CMK (cell line): Measurements from ENCODE around the gene PALLD.

ENCODE experiments used
- DNase-seq: peaks from one replicate; pipeline ENCODE4 v3.0.0-alpha.2; 2010; ENCODE audit warnings: low read depth

PALLD gene

GRCh38 chr4:168528131-168528949 lies 31.5 kb downstream of the PALLD start:
- DNase-seq, result no peak

DNA sequence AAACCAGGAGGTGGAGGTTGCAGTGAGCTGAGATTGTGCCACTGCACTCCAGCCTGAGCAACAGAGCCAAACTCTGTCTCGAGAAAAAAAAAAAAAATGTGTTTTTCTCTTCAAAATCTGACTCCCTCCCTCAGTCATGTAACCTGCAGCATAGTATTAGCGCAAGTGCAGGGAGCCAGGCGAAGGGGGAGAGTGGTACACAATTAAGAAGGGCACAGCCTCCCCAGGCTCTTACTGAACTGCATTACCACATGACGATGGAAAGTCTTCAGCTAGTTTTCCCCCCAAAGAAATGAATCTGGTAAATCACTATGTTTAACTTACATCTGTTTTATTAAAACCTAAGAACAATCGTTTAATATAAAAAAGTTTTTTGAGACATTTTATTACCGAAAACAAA lies 32.4 kb downstream of the PALLD start:
- no peak for DNase-seq

- DNase-seq, result no peak
Measured at GRCh38 chr4:168531305-168531704, 34.5 kb downstream of the PALLD start.

DNA sequence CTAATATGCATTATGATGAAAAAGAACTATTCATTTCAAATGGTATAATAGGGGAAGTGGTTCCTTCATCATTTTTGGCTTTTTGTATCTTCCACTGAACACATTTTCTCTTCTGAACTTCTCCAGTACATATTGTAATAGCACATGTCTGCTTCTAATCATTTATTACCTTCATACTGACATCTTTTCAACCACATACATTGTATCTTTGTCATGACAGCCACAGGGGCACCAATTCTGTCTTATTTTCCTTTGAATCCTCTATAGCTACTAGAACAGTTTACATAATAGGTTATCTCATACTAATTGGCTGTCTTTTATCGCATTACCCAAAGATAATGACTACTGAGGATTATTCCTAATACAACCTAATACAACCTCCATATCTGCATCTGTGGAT lies 37.7 kb downstream of the PALLD start:
- DNase-seq, result no peak

DNA sequence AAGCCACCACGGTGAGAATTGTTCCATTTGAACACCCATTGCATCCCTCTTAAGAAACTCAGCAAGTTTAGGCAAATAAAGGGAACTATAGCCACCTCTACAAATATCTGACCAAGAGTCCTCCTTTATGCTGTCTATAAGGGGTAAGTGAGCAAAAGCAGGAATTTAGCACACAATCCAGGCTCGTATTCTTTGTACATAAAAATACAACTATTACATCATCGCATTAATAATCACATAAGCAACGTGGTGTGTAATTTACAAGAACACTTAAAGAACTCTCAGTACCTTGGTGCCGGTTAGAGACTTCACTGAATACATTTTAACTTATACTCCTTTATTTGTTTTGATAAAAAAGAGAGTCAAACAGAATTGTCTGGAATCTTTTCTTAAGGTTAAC lies 38.8 kb downstream of the PALLD start:
- DNase-seq, result no peak

- DNase-seq, result no peak
Measured at GRCh38 chr4:168536448-168536847, 39.6 kb downstream of the PALLD start.

DNA sequence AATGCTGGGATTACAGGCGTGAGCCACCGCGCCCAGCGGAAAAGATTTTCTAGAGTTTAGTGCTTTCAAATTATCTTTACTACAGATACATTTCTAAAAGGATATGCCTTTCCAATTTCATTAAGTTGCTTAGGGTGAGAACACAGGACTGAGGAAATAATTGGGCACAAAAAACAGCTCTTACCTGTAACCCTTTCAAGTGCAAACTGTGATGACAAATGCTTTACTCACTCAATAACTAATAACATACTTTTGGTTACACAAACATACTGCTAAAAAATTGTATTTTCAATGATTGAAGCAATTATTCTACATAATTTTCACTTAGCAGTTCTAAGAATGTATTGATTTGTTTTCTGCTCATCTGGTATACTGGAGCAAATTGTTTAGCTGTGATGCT lies 40.2 kb downstream of the PALLD start:
- no peak for DNase-seq

GRCh38 chr4:168537571-168537970 lies 40.7 kb downstream of the PALLD start:
- DNase-seq, result no peak

- DNase-seq, result no peak
Measured at GRCh38 chr4:168538632-168539031, 41.8 kb downstream of the PALLD start.

DNA sequence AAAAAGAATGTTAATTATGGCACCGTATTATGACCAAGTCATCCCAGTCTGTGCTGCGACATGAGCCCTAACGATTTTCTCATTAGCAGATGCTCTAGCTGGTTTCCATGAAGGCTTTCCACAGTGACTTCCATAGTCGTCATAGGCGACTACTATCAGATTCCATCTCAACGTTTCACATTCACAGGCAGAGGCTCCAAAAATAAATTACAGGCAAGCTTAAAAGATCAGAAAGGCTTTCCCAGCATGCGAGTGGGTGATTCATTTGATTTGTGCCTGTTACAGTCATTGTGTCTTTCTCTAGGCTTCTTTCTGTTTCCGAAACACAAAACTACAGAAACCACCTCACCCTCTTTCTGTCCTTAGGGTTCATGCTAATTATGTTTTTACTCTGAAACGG lies 43.2 kb downstream of the PALLD start:
- DNase-seq, result no peak

DNA sequence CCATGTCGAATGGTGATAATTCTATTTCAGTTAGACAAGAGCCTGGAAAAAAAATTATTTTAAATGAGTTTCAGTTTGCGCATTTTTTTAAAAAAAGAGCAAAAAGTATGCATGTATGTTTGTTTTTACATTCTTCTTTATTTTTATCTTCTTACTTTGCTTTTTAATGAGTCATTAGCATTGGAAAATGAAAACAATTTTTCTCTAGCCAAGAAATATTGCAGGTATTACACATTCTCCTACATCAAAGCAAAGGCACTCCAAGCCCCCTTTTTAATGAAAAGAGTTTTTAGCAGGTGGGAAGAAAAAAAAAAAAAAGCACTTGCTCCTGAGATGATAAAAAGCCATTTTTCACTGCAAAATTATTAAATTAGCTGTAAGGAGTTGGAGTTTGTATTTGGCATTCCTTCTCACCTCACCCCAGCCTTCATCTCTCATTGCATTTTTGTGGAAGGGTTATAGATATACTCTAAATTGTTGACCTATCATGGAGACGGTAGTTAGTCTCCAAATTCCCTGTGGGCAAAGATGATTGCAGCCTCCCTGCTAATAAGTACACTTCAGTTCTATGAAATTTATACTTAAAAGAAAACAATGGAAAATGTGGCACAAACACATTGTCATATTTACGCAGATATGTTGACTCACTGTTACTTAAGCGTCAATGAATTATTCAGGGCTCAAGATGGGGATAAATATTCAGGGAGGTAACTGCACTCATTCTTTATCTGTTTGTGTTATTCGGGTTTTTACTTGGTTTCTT lies 43.8 kb downstream of the PALLD start:
- no peak for DNase-seq

DNA sequence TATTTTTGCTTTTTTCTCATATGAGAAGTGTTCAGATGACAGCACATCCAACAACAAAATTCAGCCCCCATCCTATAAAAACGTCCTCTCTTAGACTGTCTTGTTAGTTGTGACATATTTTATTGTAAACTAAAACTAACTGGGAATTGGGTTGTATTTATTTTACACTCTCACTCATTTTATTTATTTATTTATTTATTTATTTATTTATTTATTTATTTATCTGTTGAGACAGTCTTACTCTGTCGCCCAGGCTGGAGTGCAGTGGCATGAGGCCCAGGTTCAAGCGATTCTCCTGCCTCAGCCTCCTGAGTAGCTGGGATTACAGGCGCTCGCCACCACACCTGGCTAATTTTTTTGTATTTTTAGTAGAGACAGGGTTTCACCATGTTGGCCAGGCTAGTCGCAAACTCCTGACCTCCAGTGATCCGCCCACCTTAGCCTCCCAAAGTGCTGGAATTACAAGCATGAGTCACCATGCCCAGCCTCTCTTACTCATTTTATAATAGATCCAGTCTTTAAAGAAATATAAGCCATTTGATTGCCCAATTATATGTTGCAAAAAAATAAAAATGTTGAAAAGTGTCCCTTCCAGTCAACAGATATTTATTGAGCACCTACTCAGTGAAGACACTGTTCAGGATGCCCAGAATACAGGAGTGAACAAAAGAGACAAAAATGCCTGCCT lies 44.6 kb downstream of the PALLD start:
- DNase-seq, result no peak

GRCh38 chr4:168549143-168549542 lies 52.3 kb downstream of the PALLD start:
- DNase-seq, result no peak

- no peak for DNase-seq
Measured at GRCh38 chr4:168550064-168550766, 53.4 kb downstream of the PALLD start.

- no peak for DNase-seq
Measured at GRCh38 chr4:168551211-168551610, 54.4 kb downstream of the PALLD start.

DNA sequence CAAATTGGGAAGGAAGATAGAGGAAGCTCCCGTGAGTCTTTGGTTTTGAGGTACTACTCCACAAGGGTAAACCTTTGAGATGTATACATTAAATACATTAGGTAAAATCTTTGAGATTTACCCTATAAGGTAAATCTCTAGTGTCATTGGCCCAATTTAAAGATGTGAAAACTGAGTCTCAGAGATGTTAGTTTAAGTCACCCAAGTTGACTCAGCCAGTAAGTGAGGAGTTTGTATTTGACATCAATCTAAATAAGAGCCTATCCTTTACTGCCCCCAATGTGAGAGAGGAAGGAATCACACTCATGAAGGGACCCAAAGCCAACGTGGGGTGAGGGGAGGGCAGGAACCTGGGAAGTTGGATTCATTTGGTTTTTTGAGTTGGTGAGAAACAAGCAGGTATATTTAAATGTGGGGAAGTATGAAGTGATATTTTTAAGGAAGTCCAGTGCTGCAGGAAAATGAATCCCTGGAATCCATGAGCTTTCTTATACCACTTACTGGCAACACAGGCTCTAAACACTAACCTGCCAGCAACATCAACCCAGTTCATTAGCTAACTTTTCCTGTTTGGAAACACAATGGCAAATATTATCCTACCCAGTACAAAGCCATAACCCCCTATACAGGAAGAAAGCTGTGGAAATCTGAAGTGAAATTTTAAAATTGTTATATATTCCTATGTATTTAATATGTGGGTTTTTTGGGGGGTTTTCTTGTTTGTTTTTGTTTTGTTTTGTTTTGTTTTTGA lies 55.3 kb downstream of the PALLD start:
- no peak for DNase-seq

DNA sequence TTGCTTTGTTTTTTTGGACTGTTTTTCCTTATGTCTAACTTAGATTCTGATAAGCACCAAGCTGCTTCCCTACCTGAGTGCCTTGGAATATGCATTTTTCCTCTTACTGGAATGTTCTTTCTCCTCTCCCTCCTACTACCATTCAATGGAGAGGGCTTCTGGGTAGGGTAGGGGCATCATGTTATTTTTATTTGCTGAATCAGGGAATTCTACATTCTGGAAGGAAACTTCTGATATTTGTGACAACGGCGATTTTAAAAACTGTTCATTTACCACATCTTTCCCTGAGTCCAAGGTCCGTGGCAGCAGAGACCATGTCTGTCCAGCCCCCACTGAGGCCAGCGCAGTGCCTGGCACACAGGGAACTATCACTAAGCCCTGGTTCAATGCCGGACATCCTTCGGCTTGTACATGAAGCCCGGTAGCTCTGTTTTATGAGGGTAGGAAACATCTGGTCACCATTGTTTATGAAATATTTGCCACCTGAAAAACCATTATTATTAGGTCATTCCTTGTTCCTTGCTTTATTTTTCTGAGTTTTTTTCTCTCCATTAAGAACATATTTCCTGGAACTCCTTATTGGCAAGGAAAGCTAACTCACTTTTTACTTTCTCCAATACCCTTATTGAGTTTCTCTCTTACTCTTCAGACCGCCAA lies 57.0 kb downstream of the PALLD start:
- no peak for DNase-seq

GRCh38 chr4:168555437-168555836 lies 58.6 kb downstream of the PALLD start:
- DNase-seq, result no peak

DNA sequence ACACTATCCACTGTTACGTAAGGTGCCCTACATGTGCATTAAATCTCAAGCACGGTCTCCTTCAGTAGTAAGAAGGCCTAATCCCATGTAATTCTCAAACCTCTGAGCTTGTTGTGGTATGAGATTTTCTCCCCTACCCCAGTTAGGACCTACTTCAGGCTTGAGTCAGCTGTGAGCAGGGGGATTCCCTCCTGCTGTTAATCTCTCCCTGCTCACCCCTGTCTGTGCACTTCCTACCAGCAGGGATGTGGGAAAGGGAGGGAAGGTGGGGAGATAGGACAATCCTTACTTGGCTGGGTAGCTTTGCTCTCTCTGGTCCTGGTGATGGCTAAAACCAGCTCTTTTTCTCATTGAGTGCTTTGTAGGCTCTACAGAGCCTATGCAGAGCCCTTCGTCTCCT lies 60.8 kb downstream of the PALLD start:
- DNase-seq, result no peak

GRCh38 chr4:168558599-168558998 lies 61.7 kb downstream of the PALLD start:
- DNase-seq, result no peak
